RKO (cell line): ENCODE data around the gene CCDC102A.
A peak's percentile ranks its signal among the peaks of the same experiment; 100 is the strongest.
"Not testable (repeated sequence)": the region's sequence is repeated elsewhere in the genome, so short reads cannot be mapped to it uniquely, and the experiment has no call there.

Source experiments
- DNase-seq: peaks from one replicate; pipeline ENCODE4 v3.0.0-alpha.2; 2016; ENCODE audit warnings: low spot score

Gene CCDC102A

GRCh38 chr16:57500578-57501111 is 35.7 kb downstream of the CCDC102A start:
- DNase-seq: no peak

- DNase-seq: not testable (repeated sequence)
These were observed 36.4 kb downstream of the CCDC102A start for GRCh38 chr16:57499941-57500340.

GRCh38 chr16:57498031-57498430 is 38.3 kb downstream of the CCDC102A start:
- DNase-seq: no peak

GRCh38 chr16:57497121-57497520 is 39.2 kb downstream of the CCDC102A start:
- no peak for DNase-seq

GRCh38 chr16:57493767-57494166 is 42.6 kb downstream of the CCDC102A start:
- DNase-seq: no peak

GRCh38 chr16:57489229-57489628 is 47.1 kb downstream of the CCDC102A start:
- DNase-seq: no peak

- DNase-seq: peak; percentile 20
These were observed 49.2 kb downstream of the CCDC102A start for GRCh38 chr16:57486858-57487834.

- DNase-seq: peak; percentile 83
These were observed 50.2 kb downstream of the CCDC102A start, which contains the start of gene DOK4 for GRCh38 chr16:57485916-57486857. Gene DOK4, minus strand, starts transcription at chr16:57486493. Its CDS starts 6,986 bp downstream, at chr16:57479507.

- DNase-seq: no peak
These were observed 51.1 kb downstream of the CCDC102A start for GRCh38 chr16:57485091-57485915.

GRCh38 chr16:57484515-57485005 is 51.8 kb downstream of the CCDC102A start:
- DNase-seq: no peak

- no peak for DNase-seq
These were observed 52.5 kb downstream of the CCDC102A start for GRCh38 chr16:57483725-57484514.

- DNase-seq: no peak
These were observed 53.4 kb downstream of the CCDC102A start for GRCh38 chr16:57482845-57483545.

- DNase-seq: no peak
These were observed 55.0 kb downstream of the CCDC102A start for GRCh38 chr16:57481421-57481820.

- no peak for DNase-seq
These were observed 55.6 kb downstream of the CCDC102A start for GRCh38 chr16:57480754-57481230.

- DNase-seq: no peak
These were observed 56.2 kb downstream of the CCDC102A start for GRCh38 chr16:57479976-57480753.

- DNase-seq: no peak
These were observed 57.0 kb downstream of the CCDC102A start for GRCh38 chr16:57479205-57479975.

- no peak for DNase-seq
These were observed 57.8 kb downstream of the CCDC102A start for GRCh38 chr16:57478396-57479204.
